Heart right ventricle (tissue), 16 donors: Measurements from ENCODE around the gene ZBTB44. TPM values are rescaled to one million over a fixed set of nuclear protein-coding genes. Genes with fewer than 3 reads are reported as not detected.

Experiments
- ATAC-seq, 8 donors: fragments of 200-7000 bp; cut with Tn5 transposase; one replicate each; pipeline ENCODE4 v1.9.1; 2020; ENCODE audit warnings: mild to moderate bottlenecking in 8 of 8, moderate library complexity in 8 of 8, moderate number of reproducible peaks in 1 of 8
- DNase-seq, 2 donors: peaks; one replicate each; pipeline ENCODE4 v3.0.0-alpha.2; 2020
- H3K27ac ChIP-seq, 10 donors: fragments of 200-600 bp; sonication (generic) in 2 of 10; one replicate each; pipeline versions ENCODE4 v1.5.0 to v1.8.0; 2020 to 2022; ENCODE audit warnings: mild to moderate bottlenecking in 3 of 10
- H3K27me3 ChIP-seq, 7 donors: fragments of 200-600 bp; one replicate each; pipeline ENCODE4 v1.8.0; 2021 to 2022; ENCODE audit warnings: mild to moderate bottlenecking in 2 of 7
- H3K36me3 ChIP-seq, 9 donors: fragments of 200-600 bp; sonication (generic) in 1 of 9; one replicate each; pipeline versions ENCODE4 v1.5.0 to v1.8.0; 2020 to 2022; ENCODE audit warnings: mild to moderate bottlenecking in 2 of 9
- H3K4me1 ChIP-seq, 9 donors: fragments of 200-600 bp; sonication (generic) in 1 of 9; one replicate each; pipeline versions ENCODE4 v1.5.0 to v1.8.0; 2020 to 2022; ENCODE audit warnings: mild to moderate bottlenecking in 4 of 9
- H3K4me3 ChIP-seq, 10 donors: fragments of 200-600 bp; sonication (generic) in 2 of 10; one replicate each; pipeline versions ENCODE4 v1.5.0 to v1.8.0; 2020 to 2022; ENCODE audit warnings: mild to moderate bottlenecking in 7 of 10, moderate library complexity in 2 of 10
- H3K9me3 ChIP-seq, 11 donors: fragments of 200-600 bp in 10 of 11; sonication (generic) in 2 of 11; one replicate each; pipeline versions ENCODE4 v1.5.0 to v1.8.0; 2013 to 2022; ENCODE audit warnings: mild to moderate bottlenecking in 2 of 11, control low read depth in 1 of 11, moderate library complexity in 1 of 11
- CTCF ChIP-seq, 9 donors: fragments of 200-600 bp; sonication (generic) in 2 of 9; IDR thresholded peaks; one replicate each; pipeline versions ENCODE4 v1.5.0 to v1.8.0; 2021 to 2022; ENCODE audit warnings: antibody characterized with exemption in 9 of 9, mild to moderate bottlenecking in 5 of 9, moderate library complexity in 1 of 9
- WGBS, 2 donors: extraction: QIAGEN DNeasy Blood & Tissue Kit; methylation state at CpG; one replicate each; pipeline ENCODE4 v1.1.7; 2013; ENCODE audit warnings: inconsistent platforms in 1 of 2; 5-methylcytosine and 5-hydroxymethylcytosine counted together
- intact Hi-C, 10 donors: fragments of 100-400 bp; cut with DNase I; formaldehyde crosslinking; loops; one replicate each; pipeline versions ENCODE4 v1.11.1 to v1.14.2; 2022
- polyA plus RNA-seq, 2 donors: library from polyadenylated mRNA; stranded (reverse); fragments of 200-250 nt; gene quantifications; one replicate each; pipeline ENCODE4 v1.2.3, GENCODE V29; 2013
- total RNA-seq, 10 donors: library from RNA; stranded (reverse); fragmentation: NEBNext Ultra II Directional in 3 of 10; extraction: Animal tissue kit (Norgen Biotek cat#: 25700) in 3 of 10; gene quantifications; one replicate each; pipeline versions ENCODE4 v1.2.1 to v1.2.4, GENCODE V29; 2021 to 2023
- donor health status: Arrhythmogenic right ventricular cardiomyopathy.
- donor health status: ischemic (EF 13 %, LVEDD 7.1; RV severe dilation, severe dysfunction).
- donor health status: healthy with polysubstance abuse.
- donor health status: DM: no; HTN: yes; CAD: no.
- donor health status: DM: no; HTN: no; CAD: no.
- donor health status: ischemic (EF 25% LVEDD 6.9; RV normal size, moderate dysfunction).
- donor health status: ischemic (EF 25% LVEDD 5.7; RV mildly dilated, moderate dysfunction).
- donor health status: healthy.
- donor health status: DM: yes; HTN: yes; CAD: no.
- donor health status: Ischemic cardiomyopathy.
- donor health status: ischemic (EF 35%, LVEDD 5.7; RV mildly dilated, moderate dysfunction).
- donor health status: nonischemic (EF 11% LVEDD 7.7; RV severe dilation, severe dysfunction).
- donor health status: DM: yes; HTN: yes; CAD: no.
- donor health status: PGD.
- donor health status: ischemic (EF 29% LVEDD 5.4; RV normal size, mild dysfunction).
- donor health status: nonischemic (EF 23%, LVEDD 6.1; RV moderate dilation, normal function).

The ZBTB44 gene
- total and polyA plus RNA-seq, 12 donors, result 6.8 to 51.6 (median 39.3) TPM

- Histone ChIP-seq H3K27ac (peak overlapping the region; percentile 87 to 95 (median 92)), H3K36me3 (no peaks in the 10 kb centered on the region), H3K4me3 (peak overlapping the region; percentile 65 to 98 (median 89)), H3K9me3 (no peaks in the 10 kb centered on the region), H3K27me3 (no peaks in the 10 kb centered on the region), H3K4me1 (peaks cover 0 to 52% (median 40%) of the 10 kb centered on the region in 9 donors)
- WGBS, 2 donors, result 0 to 1% methylated on average over 21 to 66 of the region's 68 CpGs
- peak in 1 of 9 donors; percentile 12 for TF ChIP-seq CTCF (IDR thresholded peaks at IDR 0.05)
- DNase-seq (peak; percentile 59 to 76), ATAC-seq (peak; percentile 63 to 89 (median 82))
- intact Hi-C loops, result loop anchor here in 3 of 10 donors (10.0 kb wide), 2 partner anchors 581 to 601 kb away; partner anchors contain the start of gene SNX19 (in 1 of the 3)
These were observed 450 bp downstream of the ZBTB44 start for GRCh38 chr11:130314184-130314749.

- TF ChIP-seq CTCF (IDR thresholded peaks at IDR 0.05), result no peak
- Histone ChIP-seq H3K9me3 (no peaks in the 10 kb centered on the region), H3K4me3 (peak overlapping the region; percentile 65 to 98 (median 89)), H3K4me1 (peaks cover 0 to 59% (median 47%) of the 10 kb centered on the region in 9 donors), H3K27me3 (no peaks in the 10 kb centered on the region), H3K27ac (peak overlapping the region; percentile 87 to 95 (median 92)), H3K36me3 (no peaks in the 10 kb centered on the region)
- ATAC-seq (peak in 2 of 8 donors; percentile 11 to 12), DNase-seq (no peak)
- intact Hi-C loops, result loop anchor here in 3 of 10 donors (10.0 kb wide), 2 partner anchors 581 to 601 kb away; partner anchors contain the start of gene SNX19 (in 1 of the 3)
- WGBS, 2 donors, result 3% methylated on average over 21 of the region's 21 CpGs
These were observed 1.1 kb downstream of the ZBTB44 start for GRCh38 chr11:130313383-130314183.

- H3K9me3 ChIP-seq, result peaks cover 0 to 10% (median 5%) of the 10 kb centered on the region in 11 donors
- H3K27ac ChIP-seq, result no peak overlapping the region
- no peaks in the 10 kb centered on the region for H3K27me3 ChIP-seq
- ATAC-seq, result no peak
- H3K4me3 ChIP-seq, result no peak overlapping the region
- peaks cover 0 to 68% (median 52%) of the 10 kb centered on the region in 9 donors for H3K4me1 ChIP-seq
- no peak for TF ChIP-seq CTCF (IDR thresholded peaks at IDR 0.05)
- intact Hi-C loops, result loop anchor here in 3 of 10 donors (10.0 kb wide), 2 partner anchors 583 to 603 kb away; partner anchors contain the start of gene SNX19 (in 1 of the 3)
- no peaks in the 10 kb centered on the region for H3K36me3 ChIP-seq
- no peak for DNase-seq
These were observed 2.7 kb downstream of the ZBTB44 start for GRCh38 chr11:130312046-130312445.

GRCh38 chr11:130310622-130311021 lies 4.1 kb downstream of the ZBTB44 start:
- Histone ChIP-seq H3K36me3 (no peaks in the 10 kb centered on the region), H3K4me3 (no peak overlapping the region), H3K4me1 (peaks cover 0 to 67% (median 52%) of the 10 kb centered on the region in 9 donors), H3K27me3 (no peaks in the 10 kb centered on the region), H3K27ac (no peak overlapping the region), H3K9me3 (peaks cover 0 to 17% (median 5%) of the 10 kb centered on the region in 11 donors)
- WGBS, 2 donors, result 86 to 89% methylated on average over 4 of the region's 4 CpGs
- TF ChIP-seq CTCF (IDR thresholded peaks at IDR 0.05), result no peak
- no peak for ATAC-seq
- intact Hi-C loops, result loop anchor here in 3 of 10 donors (10.0 kb wide), 2 partner anchors 584 to 604 kb away; partner anchors contain the start of gene SNX19 (in 1 of the 3)
- DNase-seq, result no peak
